Activated CD8-positive, alpha-beta memory T cell treated with anti-CD3 and anti-CD28 coated beads for 36 hours (primary cell): ENCODE data around the gene BLOC1S4. TPM values are rescaled to one million over a fixed set of nuclear protein-coding genes. Genes with fewer than 3 reads are reported as not detected.
"Not testable (repeated sequence)": the region's sequence is repeated elsewhere in the genome, so short reads cannot be mapped to it uniquely, and the experiment has no call there.

Experiments
- CTCF ChIA-PET: fragments of 350-600 bp; sonication (Branson Sonifier 250); formaldehyde crosslinking; loops from one replicate; lab custom pipeline; 2021; ENCODE audit warnings: antibody characterized with exemption; lab: Charles Lee
- POLR2A ChIA-PET: fragments of 350-600 bp; sonication (Branson Sonifier 250); formaldehyde crosslinking; loops from one replicate; lab custom pipeline; 2021; ENCODE audit warnings: antibody characterized with exemption; lab: Charles Lee
- total RNA-seq, 2 experiments: library from RNA; stranded (reverse); gene quantifications; one replicate each; pipeline ENCODE4 v1.2.3, GENCODE V29; 2021

Gene BLOC1S4
- total RNA-seq, 2 experiments from 2014 or later, result 21.6 to 22.2 TPM

DNA sequence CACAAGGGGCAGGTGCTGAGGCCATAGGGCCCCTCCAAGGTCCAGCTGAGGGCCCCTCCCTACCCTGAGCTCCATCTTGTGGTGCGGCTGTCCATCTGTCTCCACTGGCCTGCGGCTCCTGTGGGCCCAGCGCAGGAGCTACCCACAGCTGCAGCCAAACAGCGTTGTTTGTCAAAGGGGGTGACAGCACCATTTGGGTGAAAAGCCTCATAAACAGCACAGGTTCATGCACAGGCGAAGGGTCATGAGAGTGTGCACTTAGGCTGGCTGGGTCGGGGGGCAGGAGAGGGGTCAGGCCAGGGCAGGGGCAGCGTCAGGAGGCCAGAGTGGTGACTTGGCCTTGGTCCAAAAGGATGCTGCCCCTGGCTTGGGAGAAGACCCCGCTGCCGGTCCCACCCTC, 32.3 kb downstream of the BLOC1S4 start:
- POLR2A ChIA-PET, result no interaction called here
- CTCF ChIA-PET, result no interaction called here

DNA sequence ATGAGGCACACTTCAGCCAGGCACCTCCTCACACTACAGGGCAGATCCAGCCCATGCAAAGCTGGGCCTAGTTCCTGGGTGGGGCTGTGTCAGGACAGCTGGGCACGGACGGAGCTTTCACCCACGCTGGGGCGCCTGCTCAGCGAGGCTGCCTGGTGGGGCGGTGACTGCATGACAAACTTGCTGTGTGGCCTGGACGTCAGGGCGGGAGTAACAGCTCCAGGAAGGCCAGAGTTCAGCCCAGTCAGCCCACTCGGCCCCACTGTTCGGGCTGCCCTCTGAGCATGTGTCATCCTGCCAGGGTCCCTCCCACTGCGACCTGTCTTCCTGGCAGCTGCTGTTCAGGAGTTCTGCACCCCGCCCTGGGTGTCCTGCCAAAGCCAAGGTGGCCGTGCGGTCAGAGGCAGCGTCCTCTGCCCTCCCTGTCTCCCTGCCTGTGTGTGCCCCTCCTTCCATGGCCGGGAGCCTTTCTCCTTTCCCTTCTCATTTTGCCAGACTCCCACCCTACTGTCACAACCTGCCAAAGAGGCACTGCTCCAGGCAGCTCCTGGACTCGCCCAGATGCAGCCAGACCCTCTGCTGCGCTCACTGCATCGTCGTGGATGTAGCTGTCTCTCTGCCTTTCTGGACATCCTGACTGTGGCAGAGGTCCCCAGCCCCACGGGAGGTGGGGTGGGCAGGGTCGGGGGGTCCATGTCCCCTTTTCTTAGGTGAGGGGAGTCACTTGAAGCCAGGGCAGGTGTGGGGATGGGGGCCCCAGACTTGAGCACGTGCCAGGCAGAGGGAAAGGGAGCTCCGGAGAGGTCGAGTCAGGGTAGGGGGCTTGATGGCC, 33.6 kb downstream of the BLOC1S4 start:
- ChIA-PET POLR2A (no interaction called here), CTCF (interaction anchor here (1.6 kb wide), 1 partner anchor 14 kb away, joined by 4 read pairs; no protein-coding TSS in a partner anchor)

DNA sequence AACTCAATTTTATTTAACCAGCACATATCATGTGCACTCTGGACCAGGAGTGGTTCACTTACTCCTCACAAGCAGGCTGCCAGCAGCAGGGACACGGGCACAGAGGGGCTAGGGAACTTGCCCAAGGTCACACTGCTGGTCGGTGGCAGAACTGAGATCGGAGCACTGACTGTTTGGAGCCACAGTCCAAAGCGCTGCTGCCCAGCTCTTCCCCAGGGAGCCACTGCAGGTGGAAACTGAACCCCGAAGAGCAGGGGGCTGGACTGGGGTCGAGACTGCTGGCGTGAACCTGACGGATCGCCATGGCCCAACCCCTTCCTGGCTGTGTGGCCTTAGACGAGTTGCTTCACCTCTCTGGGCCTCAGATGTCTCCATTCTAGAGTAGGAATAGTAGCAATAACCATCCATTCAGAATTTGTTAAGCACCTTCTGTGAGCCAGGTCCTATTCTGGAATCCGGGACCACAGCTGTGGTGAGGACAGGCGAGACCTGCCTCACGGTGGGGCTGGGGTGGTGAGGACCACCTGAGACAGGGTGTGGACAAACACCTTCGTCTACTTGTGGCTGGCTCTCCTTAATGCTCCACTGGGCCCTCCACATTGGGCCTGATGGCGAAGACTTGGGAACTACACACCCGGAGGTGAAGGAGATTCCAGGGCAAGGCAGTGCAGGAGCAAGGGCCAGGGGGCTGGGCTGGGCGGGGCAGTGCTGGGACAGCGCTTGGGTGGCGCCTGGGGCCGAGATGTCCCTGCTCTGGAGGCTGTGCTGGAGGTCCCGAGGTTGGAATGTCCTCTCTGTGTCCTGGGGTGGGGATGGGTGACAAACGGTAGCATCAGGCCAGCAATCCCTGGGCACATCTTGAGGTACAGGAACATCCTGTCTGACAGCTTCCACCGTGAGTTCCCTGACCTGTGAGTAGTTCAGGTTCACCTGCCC, 34.6 kb downstream of the BLOC1S4 start:
- POLR2A ChIA-PET, result no interaction called here
- CTCF ChIA-PET, result interaction anchor here (1.6 kb wide), 1 partner anchor 15 kb away, joined by 4 read pairs; no protein-coding TSS in a partner anchor

DNA sequence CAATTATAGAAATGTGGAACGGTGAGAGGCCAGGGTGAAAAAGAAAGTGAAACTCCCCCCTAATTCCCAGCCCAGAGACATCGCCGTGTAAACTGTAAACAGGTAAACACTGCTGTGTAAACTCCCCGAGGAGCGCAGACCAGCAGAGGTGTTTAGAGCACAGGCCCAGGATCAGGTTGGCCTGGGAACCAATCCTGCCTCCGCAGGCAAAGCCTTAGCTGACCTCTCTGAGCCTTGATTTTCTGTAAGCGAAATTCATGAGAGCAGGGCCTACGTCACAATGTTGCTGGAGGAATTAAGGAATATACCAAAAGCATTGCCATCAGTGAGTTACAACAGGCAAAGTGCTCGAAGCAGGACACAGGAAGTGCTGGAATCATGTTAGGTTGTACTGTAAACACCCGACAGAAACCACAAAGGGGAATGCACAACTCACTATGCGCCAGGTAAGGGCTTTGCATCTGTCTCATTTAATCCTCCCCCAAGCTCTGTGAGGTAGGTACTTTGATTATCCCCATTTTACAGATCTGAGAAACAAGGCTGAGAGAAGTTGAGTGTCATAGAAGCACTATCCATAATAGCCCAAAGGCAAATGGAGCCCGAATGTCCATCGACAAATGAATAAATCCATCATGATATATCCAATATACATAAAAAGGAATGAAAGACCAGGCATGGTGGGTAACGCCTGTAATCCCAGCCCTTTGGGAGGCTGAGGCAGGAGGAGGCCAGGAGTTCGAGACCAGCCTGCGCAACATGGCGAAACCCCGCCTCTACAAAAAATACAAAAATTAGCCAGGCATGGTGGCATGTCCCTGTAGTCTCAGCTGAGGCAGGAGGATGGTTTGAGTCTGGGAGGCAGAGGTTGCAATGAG, 35.9 kb downstream of the BLOC1S4 start:
- CTCF ChIA-PET, result no interaction called here
- POLR2A ChIA-PET, result no interaction called here

DNA sequence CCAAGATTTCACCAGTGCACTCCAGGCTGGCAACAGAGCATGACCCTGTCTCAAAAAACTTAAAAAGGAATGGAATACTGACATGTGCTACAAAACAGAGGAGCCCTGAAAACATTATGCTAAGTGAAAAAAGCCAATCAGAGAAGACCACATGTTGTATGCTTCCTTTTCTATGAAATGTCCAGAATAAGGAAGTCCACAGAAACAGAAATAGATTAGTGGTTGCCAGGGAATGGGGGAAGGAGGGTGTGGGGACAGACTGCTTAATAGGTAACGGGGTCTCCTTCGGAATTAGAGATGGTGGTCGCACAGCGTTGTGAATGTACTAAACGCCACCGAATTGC, 36.5 kb downstream of the BLOC1S4 start:
- POLR2A ChIA-PET, result no interaction called here
- CTCF ChIA-PET, result no interaction called here

DNA sequence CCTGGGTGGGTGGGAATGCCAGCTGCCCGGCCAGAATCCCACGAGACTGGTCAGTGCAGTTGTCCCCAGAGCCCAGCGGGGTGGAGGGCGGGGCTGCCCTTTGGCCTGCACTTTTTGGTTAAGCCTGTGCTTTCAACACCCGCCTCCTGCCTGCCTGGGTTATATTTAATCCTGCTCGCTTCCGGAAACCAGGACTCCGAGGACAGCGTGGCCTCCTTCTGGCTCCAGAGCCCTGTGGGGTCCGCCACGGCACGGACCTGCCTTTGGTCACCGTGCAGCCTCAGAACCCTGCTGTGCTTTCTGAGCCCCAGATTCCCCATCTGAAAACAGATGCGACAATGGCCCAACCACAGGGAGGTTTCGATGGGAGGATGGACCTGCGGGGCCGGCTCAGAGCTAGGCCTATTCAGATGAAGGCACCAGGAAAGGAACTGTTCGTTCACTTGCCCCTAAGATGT, 37.2 kb downstream of the BLOC1S4 start:
- CTCF ChIA-PET, result no interaction called here
- POLR2A ChIA-PET, result no interaction called here

DNA sequence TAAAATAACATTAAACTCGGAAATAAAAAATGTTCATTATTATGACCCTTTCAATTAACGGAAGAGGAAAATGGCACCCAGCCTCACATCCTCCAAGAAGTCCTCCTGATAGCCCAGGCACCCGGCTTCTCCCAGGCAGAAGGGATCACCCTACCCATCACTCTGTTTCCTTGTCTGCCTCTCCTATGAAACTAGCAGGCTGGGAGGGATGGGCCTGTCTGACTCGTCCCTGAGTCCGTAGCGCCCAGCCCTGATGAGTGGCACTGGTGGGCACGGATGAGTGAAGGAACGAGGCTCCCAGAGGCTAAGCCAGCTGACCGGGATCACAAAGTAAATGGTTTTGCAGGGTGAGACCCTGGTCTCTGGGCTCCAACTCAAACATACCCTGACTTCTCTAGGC, 37.9 kb downstream of the BLOC1S4 start:
- CTCF ChIA-PET, result no interaction called here
- POLR2A ChIA-PET, result interaction anchor here (0.5 kb wide), 1 partner anchor 76 kb away, joined by 3 read pairs; no protein-coding TSS in a partner anchor

DNA sequence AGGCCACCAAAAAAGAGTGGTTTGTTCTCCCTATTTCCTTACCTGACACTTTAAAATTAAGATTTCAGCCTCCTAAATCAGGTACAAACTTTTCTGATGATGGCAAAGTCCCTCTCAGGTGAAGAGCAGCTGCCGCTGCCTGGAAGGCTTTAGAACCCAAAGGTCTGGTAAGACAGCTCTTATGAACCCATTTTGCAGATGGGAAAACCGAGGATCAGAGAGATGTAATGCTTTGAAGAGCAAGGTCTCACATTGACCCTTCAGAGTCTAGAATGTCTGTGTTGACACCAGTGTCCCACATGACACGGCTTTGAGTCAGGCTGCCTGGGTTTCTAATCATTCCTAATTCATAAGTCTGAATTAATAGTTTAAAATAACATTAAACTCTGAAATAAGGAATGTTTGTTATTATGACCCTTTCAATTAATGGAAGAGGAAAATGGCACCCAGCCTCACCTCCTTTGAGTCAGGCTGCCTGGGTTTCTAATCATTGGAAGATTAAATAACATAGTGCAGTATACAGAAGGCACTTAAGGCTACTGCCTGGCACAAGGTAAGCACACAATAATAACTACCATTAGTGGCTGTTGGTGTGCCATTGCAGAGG, 38.6 kb downstream of the BLOC1S4 start:
- CTCF ChIA-PET, result no interaction called here

DNA sequence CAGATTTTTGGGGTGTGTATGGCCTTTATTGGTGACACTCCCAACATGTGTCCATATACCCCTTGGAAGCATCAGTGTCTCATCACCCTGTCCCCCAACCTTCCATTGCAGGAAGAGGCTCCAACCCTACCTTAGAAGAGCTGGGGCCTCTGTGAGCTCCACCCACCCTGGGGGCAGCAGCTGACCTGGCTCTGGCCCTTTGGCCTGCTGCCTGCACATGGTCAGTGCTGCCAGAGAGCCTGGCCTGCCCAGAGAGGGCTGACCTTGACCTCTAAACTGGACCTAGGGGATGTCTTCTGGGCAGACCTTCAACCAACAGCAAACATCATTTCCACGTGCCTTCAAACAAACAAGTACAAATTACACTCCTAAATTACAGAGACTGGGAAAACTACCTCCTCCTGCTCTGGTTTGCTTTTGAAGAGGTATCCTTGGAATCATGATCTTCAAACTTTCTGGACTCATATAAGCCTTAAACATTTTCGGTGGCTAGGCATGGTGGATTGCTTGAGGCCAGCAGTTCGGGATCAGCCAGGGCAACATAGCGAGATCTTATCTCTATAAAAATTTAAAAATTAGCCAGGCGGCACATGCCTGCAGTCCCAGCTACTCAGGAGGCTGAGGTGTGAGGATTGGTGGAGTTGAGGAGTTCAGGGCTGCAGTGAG, 39.2 kb downstream of the BLOC1S4 start:
- CTCF ChIA-PET, result no interaction called here

More for the DNA sequence above, 38.6 kb downstream of the BLOC1S4 start:
- POLR2A ChIA-PET, result interaction anchor here (0.5 kb wide), 1 partner anchor 75 kb away, joined by 3 read pairs; no protein-coding TSS in a partner anchor

DNA sequence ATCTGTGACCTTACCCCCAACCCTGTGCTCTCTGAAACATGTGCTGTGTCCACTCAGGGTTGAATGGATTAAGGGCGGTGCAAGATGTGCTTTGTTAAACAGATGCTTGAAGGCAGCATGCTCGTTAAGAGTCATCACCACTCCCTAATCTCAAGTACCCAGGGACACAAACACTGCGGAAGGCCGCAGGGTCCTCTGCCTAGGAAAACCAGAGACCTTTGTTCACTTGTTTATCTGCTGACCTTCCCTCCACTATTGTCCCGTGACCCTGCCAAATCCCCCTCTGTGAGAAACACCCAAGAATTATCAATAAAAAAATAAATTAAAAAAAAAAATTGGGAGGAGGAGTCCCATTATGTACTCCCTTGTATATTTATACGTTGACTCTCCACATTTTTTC, 40.4 kb downstream of the BLOC1S4 start:
- POLR2A ChIA-PET, CTCF ChIA-PET: not testable (repeated sequence)

More for the DNA sequence above, 39.2 kb downstream of the BLOC1S4 start:
- POLR2A ChIA-PET, result no interaction called here

DNA sequence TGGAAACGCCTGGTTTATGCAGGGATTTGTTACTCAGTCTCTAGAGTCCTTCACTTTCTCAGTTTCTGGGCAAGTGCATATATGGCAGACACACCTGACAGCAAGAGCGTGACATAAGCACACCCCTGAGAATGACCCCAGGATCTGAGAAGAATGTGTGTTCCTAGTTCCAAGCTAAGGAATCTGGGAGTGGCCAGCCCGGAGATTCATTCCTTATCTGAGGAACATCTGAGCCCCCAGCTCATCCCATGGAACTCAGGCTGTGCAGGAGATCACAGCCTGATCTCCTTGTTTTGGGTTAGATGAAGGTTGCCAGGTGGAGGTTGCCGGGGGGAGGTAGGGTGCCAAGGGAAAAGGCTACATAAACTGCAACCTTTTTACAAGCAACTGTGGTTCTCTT, 42.8 kb downstream of the BLOC1S4 start:
- CTCF ChIA-PET, result interaction anchor here (1.2 kb wide), 1 partner anchor 85 kb away, joined by 4 read pairs; a partner anchor contains a TSS
- POLR2A ChIA-PET, result no interaction called here

DNA sequence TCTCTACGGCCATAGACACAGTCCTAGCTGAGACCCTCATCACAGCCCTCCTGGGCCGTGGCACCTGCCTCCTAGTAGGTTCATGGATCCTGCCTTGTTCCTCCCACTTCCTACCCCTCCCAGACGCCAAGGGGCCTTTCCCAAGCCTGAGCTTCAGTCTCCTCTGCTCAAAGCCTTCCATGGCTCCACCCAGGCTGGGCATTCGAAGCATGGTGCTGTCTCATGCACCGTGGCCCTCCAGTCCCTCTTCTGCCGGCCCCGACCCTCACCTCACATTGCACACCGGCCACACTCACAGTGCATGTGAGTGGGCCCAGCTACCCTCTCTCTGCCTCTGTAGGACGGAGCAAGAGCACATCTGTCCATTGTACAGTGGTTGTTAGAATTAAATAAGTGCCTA, 44.9 kb downstream of the BLOC1S4 start:
- ChIA-PET POLR2A (no interaction called here), CTCF (interaction anchor here (1.1 kb wide), 1 partner anchor 40 kb away, joined by 4 read pairs; no protein-coding TSS in a partner anchor)

DNA sequence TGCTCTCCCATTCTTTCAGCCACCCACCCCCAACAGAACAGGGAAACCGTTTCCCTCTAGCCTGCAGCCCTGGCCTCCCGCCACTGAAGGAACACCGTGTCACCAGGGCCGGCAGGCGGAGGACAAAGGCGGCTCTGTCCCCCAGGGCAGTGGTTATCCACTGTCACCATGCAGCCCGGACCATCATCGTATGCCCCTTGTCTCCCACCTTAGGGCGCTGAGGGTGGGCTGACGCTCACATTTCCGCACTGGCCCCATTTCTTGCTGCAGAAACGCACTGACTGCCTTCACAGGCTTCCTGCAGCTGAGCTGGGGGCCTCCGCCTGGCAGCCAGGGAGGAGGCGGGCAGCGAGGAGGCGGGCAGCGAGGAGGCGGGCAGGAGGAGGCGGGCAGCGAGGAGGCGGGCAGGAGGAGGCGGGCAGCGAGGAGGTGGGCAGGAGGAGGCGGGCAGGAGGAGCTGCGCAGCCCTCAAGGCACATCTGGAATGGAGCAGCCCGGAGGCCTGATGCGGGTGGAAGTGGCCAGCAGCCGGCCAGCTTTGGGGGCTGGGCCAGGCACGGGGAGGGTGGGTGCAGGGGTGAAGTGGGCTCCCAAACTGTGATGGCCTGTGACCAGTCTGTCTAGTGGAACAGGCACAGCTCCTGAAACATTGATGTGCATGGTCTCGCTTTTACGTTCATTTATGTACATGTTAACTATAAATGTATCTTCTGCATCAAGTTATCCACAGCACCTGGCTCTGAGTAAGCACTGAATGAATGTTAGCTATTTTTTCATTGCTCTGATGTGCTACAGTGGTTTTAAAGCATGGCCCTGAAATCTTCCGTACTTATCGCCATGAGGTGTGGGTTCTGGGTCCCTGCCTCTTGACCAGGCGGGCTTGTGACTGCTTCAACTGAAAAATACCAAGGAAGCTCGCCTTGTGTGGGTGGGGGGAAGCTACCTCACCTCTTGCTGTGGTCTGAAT, 46.0 kb downstream of the BLOC1S4 start:
- CTCF ChIA-PET, result interaction anchor here (1.4 kb wide), 1 partner anchor 20 kb away, joined by 3 read pairs; no protein-coding TSS in a partner anchor
- POLR2A ChIA-PET, result no interaction called here

DNA sequence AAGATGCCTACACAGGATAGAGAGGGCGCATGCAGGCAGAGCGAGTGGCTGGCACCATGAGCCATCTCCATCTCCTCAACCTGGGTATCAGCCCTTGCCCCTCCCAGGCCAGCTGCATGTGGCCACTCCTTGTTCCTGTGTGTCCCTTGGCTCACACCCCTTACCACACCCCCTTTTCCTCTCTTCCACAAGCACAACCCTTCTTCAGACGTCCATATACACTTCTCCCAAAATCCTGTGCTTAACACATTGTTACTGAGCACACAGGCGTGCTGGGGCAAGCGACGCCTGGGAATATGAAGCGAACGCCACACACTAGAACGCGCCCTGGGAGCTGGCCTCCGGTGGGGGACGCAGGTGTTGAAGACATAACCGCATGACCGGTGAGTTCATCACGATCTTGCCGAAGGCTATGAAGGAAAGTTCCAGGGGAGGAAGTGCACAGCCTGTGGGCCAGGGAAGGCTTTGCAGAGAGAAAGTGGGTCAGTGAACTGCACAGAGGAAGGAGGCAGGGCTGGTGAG, 47.4 kb downstream of the BLOC1S4 start:
- ChIA-PET CTCF (interaction anchor here (1.4 kb wide), 1 partner anchor 18 kb away, joined by 3 read pairs; no protein-coding TSS in a partner anchor), POLR2A (no interaction called here)

DNA sequence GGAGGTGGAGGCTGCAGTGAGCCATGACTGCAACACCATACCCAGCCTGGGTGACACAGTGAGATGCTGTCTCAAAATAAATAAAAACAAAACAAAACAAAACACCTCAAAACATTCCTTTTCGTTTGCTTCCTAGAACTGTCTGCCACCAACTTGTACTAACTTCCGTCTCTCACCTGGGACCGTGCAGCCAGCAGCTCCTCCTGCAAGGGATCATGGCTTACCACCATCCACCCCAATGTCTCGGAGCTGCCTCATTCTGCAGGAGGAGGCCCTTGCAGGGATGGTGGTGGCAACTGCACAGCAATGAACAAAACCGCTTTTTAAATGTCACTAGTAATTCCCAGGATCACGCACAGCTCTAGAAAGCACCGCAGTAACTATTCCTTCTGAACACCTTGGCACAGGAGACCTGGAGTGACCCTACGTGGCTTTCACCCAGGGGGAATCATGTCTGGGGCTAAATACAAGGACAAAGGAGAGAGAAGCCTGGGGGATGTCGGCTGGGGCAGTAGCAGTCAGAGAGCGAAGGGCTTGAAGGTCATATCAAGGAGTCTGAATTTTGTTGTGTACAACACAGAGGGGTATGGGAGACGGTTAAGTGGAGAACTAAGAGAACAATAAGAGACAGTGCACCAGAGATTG, 49.1 kb downstream of the BLOC1S4 start:
- ChIA-PET CTCF (no interaction called here), POLR2A (no interaction called here)

DNA sequence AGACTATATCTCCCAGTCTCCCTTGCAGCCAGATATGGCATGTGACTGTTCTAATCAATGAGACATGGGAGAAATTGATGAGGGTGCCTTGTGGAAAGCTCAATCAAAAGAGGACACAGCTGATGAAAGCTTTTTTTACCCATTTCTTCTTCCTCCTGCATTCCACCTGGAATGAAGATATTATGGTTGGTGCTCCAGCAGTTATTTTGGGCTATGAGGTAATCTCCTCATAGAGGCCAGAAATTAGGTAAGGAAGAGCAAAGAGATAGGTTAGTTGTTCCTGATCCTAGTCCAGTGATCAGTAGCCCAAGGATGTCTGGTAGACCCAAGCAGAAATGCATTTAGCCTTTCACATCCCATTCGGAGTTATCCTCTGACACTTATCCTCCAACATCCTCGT, 49.7 kb downstream of the BLOC1S4 start:
- POLR2A ChIA-PET, result no interaction called here

More for the DNA sequence above, 49.7 kb downstream of the BLOC1S4 start:
- CTCF ChIA-PET, result no interaction called here
